PFSK-1 (cell line): ENCODE data around the gene BCAS3.

Experiments used
- POLR2AphosphoS5 ChIP-seq: IDR thresholded peaks from 2 replicates; pipeline ENCODE4 v1.6.1; 2012; ENCODE audit warnings: low read depth, mild to moderate bottlenecking, control low read depth, low read length, moderate library complexity
- TF ChIP-seq, protein P1 (sequence below), 2 experiments: IDR thresholded peaks; 2 replicates each; pipeline versions ENCODE4 v1.6.1 to v1.8.0; 2011 to 2012; ENCODE audit warnings: low read depth in 2 of 2, low read length in 2 of 2, control low read depth in 1 of 2, inconsistent platforms in 1 of 2, mild to moderate bottlenecking in 1 of 2, moderate library complexity in 1 of 2; ENCODE audit not compliant: insufficient read depth in 1 of 2

DNA sequence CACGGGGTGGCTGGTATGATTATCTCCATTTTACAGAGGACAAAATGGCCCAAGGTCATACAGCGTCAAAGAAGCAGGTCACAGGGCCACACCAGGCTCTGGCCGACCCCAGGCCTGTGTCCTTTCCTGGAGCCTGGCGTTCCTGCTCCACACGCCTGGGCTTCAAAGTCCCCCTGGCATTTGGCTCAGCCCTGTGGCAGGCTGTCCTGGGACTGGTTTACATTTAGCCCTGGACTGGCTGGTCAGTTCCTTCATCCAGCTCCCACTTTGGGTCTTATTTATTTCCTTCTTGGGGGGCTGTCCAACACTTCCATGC is 737.2 kb downstream of the BCAS3 start:
- TF ChIP-seq, protein P1, sequence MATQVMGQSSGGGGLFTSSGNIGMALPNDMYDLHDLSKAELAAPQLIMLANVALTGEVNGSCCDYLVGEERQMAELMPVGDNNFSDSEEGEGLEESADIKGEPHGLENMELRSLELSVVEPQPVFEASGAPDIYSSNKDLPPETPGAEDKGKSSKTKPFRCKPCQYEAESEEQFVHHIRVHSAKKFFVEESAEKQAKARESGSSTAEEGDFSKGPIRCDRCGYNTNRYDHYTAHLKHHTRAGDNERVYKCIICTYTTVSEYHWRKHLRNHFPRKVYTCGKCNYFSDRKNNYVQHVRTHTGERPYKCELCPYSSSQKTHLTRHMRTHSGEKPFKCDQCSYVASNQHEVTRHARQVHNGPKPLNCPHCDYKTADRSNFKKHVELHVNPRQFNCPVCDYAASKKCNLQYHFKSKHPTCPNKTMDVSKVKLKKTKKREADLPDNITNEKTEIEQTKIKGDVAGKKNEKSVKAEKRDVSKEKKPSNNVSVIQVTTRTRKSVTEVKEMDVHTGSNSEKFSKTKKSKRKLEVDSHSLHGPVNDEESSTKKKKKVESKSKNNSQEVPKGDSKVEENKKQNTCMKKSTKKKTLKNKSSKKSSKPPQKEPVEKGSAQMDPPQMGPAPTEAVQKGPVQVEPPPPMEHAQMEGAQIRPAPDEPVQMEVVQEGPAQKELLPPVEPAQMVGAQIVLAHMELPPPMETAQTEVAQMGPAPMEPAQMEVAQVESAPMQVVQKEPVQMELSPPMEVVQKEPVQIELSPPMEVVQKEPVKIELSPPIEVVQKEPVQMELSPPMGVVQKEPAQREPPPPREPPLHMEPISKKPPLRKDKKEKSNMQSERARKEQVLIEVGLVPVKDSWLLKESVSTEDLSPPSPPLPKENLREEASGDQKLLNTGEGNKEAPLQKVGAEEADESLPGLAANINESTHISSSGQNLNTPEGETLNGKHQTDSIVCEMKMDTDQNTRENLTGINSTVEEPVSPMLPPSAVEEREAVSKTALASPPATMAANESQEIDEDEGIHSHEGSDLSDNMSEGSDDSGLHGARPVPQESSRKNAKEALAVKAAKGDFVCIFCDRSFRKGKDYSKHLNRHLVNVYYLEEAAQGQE (IDR thresholded peaks at IDR 0.05; ENCODE audit: insufficient read depth in 1 of 2, low read depth in 2 of 2, low read length in 2 of 2) = no peak
- TF ChIP-seq POLR2AphosphoS5 = no peak
